C4-2B (cell line): ENCODE data around the gene PTAFR.

Source experiments
- CTCF ChIP-seq: fragments of 450-650 bp; conservative IDR thresholded peaks from 2 replicates; pipeline ENCODE4 v1.5.1; 2017; ENCODE audit warnings: mild to moderate bottlenecking
- ZFX ChIP-seq: fragments of 450-650 bp; IDR thresholded peaks from 2 replicates; pipeline ENCODE4 v1.6.1; 2017

GRCh38 chr1:28135371-28136168, 40.9 kb downstream of the PTAFR start:
- TF ChIP-seq CTCF (no peak), ZFX (no peak)
